GM21723 (cell line): Measurements from ENCODE around the gene KDM7A.

Experiments
- ATAC-seq: cut with Tn5 transposase; IDR thresholded peaks from one replicate; pipeline ENCODE4 v1.9.1; 2021; ENCODE audit warnings: mild to moderate bottlenecking, moderate library complexity; ENCODE audit not compliant: unreplicated experiment

KDM7A gene

GRCh38 chr7:140096459-140096858 is 80.3 kb downstream of the KDM7A start:
- ATAC-seq: no peak

GRCh38 chr7:140093375-140093774 is 83.4 kb downstream of the KDM7A start:
- ATAC-seq: no peak

DNA sequence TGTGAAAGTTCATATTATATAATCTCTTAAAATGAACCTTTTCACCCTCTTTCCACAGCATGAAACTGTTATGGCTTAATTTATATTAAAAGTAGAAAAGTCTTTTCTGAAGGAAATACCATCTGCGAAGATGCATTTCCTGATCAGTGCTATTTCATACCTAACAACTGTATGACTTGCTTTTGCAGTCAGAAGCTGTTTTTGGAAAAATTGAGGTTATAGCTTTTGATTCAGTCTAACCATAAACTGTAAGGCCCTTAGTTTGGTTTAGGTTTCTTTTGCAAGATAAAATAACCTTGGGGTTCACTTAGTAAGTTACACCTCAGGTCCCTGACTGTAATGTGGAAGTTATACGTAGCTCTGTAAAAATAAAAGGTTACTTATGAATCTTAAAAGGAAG is 91.3 kb downstream of the KDM7A start:
- no peak for ATAC-seq

GRCh38 chr7:140084972-140085371 is 91.8 kb downstream of the KDM7A start:
- ATAC-seq: peak; percentile 87

- no peak for ATAC-seq
These were observed 92.6 kb downstream of the KDM7A start for GRCh38 chr7:140084142-140084655.

DNA sequence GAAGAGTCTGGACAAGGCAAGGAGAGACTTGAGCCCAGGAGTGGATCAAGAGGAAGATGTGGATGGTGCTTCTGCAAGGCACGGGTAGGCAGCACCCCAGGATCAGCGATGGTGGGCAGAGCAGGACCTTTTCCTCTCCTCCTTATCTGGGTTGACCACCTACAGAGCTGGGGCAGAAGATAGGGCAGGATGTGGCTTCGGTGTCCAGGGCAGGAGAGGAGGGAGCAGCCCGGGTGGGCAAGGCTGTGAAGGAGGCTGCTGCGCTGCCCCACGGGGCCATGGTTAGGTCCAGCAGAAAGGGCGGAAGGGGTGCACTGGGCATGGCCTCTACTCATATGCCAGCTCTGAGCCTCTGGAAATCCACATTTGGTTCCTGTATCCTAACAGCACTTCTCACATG is 94.0 kb downstream of the KDM7A start:
- no peak for ATAC-seq

- ATAC-seq: no peak
These were observed 94.9 kb downstream of the KDM7A start for GRCh38 chr7:140081774-140082425.

DNA sequence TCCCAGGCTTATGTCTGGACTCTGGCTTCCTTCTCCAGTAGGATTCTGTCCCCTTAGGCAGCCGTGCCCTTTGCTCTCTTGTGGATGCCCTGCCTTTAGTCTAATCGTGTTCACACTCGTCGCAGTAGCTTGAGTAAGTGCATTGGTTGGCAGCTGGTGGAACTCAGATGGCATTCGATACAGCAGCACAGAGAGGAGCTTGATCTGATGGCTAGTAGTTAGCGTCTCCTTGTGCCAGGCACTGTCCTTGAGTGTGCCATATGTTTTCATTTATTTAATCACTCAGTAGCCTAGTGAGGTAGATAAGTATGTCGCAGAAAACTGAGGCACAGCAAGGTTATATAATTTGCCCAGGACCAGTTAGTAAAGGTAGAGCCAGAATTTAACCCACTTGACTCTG is 95.9 kb downstream of the KDM7A start:
- no peak for ATAC-seq

DNA sequence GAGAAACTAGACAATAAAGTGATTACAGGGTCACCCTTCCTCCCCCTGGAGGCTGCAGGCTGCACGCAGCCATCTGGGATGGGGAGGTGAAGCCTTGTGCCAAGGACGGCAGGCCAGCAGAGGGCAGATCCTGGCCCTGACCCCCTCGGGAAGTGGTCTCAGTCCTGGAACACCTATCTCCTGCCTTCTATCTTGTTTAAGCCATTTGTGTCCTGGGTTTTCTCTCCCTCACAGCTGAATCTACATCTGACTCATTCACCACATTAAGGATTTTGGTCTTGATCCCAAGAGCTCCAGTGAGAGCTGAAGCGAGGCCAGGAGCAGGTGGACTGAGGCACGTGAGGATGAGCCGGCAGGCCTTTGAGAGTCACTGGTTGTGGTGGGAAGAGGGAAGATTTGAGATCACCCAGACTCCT is 97.7 kb downstream of the KDM7A start:
- no peak for ATAC-seq

DNA sequence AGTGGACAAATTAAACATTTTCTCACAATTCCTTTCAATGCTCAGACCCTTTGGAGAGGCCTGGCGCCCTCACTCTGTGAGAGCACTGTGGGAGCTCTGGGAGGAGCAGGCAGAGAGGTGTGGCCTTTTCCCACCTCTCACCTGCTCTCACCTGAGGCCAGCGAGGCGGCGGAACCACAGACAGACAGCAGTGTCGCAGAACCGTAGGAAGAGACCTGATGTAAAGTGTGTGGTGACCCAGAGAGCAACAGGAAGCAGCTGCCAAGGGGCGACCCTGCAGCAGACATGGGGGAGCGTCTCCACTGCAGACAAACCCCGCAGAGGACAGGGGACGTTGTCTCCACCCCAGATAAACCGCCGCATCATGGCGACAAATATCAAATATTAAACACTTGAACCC is 98.4 kb downstream of the KDM7A start:
- no peak for ATAC-seq

DNA sequence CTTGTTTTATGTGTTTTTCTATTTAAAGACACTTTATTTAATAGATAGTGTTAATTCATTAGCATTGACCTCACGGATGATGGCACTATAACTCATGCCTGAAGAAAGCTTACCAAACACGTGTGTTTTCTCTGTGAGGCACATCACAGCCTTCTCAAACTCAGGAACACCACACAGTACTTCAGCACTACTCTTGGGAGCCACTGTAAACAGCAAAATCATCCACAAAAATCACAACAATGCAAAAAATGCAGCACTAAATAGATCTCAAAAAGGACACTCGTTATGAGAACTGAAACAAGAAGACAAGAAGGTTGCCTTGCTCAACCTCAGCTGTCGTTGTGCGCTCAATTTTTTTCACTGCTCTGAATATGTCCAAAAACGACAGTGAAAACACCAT is 102.0 kb downstream of the KDM7A start:
- ATAC-seq: no peak

DNA sequence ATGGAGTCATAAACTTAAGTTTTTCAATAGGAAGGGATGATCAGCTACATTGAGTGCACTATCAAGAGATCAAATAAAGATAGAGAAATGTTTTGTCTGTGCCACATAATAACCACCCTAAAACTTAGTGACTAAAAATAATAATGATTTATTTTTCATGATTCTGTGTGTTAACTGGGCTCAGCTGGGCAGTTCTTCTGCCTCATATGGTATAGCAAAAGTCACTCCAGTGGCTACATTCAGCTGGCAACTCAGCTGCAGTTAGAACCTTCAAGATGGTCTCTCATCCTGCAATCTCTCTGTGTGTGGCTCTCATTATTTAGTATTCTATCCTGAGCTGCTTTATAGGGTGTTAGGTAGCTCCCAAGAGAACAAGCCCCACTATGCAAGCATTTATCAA is 106.2 kb downstream of the KDM7A start:
- ATAC-seq: no peak

- no peak for ATAC-seq
These were observed 107.4 kb downstream of the KDM7A start for GRCh38 chr7:140069298-140069949.

- ATAC-seq: no peak
These were observed 108.8 kb downstream of the KDM7A start for GRCh38 chr7:140068033-140068432.

- no peak for ATAC-seq
These were observed 109.7 kb downstream of the KDM7A start for GRCh38 chr7:140067052-140067451.

GRCh38 chr7:140062528-140063299 is 114.1 kb downstream of the KDM7A start, which contains the start of gene PARP12:
Gene PARP12, minus strand, starts transcription at chr7:140062951. Its CDS starts 104 bp downstream, at chr7:140062847.
- peak; percentile 93 for ATAC-seq

GRCh38 chr7:140062118-140062527 is 114.7 kb downstream of the KDM7A start:
- peak; percentile 22 for ATAC-seq

- no peak for ATAC-seq
These were observed 115.2 kb downstream of the KDM7A start for GRCh38 chr7:140061607-140061930.

GRCh38 chr7:140060788-140061606 is 115.8 kb downstream of the KDM7A start:
- ATAC-seq: no peak

DNA sequence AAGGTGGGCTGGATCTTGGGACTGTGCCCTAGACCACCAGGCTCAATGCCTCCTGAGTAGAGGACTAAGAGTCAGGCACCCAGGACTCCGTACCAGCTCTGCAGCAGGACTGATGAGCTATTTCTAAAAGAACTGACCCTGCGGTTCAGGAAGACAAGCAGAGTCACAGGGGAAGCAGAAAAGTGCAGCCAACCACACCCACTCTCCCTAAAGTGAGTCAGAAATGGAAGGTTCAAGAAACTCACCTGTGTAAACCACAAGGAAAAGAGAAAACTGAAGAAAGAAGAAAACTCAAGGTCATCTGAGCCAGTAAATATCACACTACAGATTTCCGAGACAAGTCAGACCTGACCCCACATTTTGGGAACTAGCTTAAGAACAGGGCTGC is 116.5 kb downstream of the KDM7A start:
- ATAC-seq: no peak
